Measurements from ENCODE around the gene MSRB1. TPM values are rescaled to one million over a fixed set of nuclear protein-coding genes. Genes with fewer than 3 reads are reported as not detected.

MSRB1 gene
- polyA plus RNA-seq, 2 of the 4 experiments (the other 2 are of a cell fraction): 27.7 to 37.5 TPM

DNA sequence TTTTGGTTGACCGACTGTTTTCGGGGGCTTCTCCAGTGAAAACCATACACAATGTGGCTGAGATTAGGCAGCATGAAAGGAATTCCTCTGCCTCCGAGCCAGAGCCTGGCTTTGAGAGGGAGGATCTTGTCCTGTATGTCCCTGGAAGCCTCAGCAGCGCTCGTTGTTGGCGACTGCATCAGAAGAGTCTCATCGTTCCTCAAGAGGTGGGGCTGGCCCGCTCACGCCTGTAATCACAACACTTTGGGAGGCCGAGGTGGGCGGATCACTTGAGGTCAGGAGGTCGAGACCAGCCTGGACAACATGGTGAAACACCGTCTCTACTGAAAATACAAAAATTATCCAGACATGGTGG is 39.8 kb downstream of the MSRB1 start:
- FAIRE-seq (no peak), ATAC-seq (no peak), DNase-seq (ENCODE audit: low read depth in 1 of 2, low spot score in 1 of 2) (no peak)
- Histone ChIP-seq H3K4me3 (no peak overlapping the region), H3K4me2 (no peak overlapping the region), H3K27ac (no peak overlapping the region), H3K4me1 (no peaks in the 10 kb centered on the region), H3K9me3 (no peaks in the 10 kb centered on the region)
- TF ChIP-seq KDM5A (IDR thresholded peaks at IDR 0.05): no peak
- TF ChIP-seq, protein P1, sequence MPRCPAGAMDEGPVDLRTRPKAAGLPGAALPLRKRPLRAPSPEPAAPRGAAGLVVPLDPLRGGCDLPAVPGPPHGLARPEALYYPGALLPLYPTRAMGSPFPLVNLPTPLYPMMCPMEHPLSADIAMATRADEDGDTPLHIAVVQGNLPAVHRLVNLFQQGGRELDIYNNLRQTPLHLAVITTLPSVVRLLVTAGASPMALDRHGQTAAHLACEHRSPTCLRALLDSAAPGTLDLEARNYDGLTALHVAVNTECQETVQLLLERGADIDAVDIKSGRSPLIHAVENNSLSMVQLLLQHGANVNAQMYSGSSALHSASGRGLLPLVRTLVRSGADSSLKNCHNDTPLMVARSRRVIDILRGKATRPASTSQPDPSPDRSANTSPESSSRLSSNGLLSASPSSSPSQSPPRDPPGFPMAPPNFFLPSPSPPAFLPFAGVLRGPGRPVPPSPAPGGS (IDR thresholded peaks at IDR 0.05): no peak
- TF ChIP-seq, protein P2, sequence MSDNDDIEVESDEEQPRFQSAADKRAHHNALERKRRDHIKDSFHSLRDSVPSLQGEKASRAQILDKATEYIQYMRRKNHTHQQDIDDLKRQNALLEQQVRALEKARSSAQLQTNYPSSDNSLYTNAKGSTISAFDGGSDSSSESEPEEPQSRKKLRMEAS (IDR thresholded peaks at IDR 0.05): no peak
- no peak for TF ChIP-seq RFX5 (IDR thresholded peaks at IDR 0.05)
- no peak for TF ChIP-seq TP53 (CRISPR knock-in tag; IDR thresholded peaks at IDR 0.05)
- WGBS (ENCODE audit: missing lambda C conversion rate): 76% methylated on average over 12 of the region's 13 CpGs
- ChIA-PET CTCF (interaction anchor here (0.7 kb wide), 1 partner anchor 71 kb away, joined by 3 read pairs; no protein-coding TSS in a partner anchor), POLR2A (no interaction called here)

DNA sequence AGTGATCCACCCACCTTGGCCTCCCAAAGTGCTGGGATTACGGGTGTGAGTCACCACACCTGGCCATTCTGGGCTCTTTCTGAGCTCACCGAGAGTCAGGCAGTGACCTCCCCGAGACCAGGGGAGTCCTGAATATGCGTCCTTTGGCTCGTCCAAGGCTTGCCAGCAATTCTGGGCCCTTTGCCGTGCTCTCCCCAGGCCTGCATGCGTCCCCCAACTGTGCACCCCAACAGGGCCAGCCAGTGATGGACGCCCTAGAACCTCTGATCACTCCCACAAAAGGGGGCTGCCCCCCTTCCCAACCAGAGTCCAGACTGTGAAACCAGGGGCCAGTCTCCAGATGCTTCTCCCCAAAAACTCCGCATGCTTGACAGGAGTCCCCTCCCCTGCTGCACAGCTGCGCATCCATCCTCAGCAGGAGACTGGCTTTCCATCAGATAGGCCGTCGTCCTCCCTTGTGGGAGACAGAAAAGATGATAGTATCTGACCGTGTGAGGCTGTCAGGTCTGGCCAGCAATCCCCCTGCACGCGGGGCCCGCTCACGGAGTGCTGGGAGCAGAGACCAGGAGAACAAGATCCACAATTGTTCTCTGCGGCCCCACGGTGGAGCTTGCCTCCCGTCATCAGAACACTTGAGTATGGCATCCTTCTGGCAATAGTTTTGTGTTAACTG is 40.3 kb downstream of the MSRB1 start:
- WGBS (ENCODE audit: missing lambda C conversion rate): 89% methylated on average over 18 of the region's 20 CpGs
- Histone ChIP-seq H3K4me3 (no peak overlapping the region), H3K4me1 (no peaks in the 10 kb centered on the region), H3K9me3 (no peaks in the 10 kb centered on the region), H3K4me2 (no peak overlapping the region), H3K27ac (no peak overlapping the region)
- ChIA-PET POLR2A (no interaction called here), CTCF (interaction anchor here (0.8 to 3.2 kb wide), 3 partner anchors 14 to 44 kb away, joined by 3 to 13 read pairs (median 5); no protein-coding TSS in a partner anchor)
- DNase-seq (ENCODE audit: low read depth in 1 of 2, low spot score in 1 of 2) (no peak), ATAC-seq (no peak), FAIRE-seq (no peak)
- TF ChIP-seq, protein P3, sequence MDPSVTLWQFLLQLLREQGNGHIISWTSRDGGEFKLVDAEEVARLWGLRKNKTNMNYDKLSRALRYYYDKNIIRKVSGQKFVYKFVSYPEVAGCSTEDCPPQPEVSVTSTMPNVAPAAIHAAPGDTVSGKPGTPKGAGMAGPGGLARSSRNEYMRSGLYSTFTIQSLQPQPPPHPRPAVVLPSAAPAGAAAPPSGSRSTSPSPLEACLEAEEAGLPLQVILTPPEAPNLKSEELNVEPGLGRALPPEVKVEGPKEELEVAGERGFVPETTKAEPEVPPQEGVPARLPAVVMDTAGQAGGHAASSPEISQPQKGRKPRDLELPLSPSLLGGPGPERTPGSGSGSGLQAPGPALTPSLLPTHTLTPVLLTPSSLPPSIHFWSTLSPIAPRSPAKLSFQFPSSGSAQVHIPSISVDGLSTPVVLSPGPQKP (IDR thresholded peaks at IDR 0.05; ENCODE audit: low read depth, low read length): no peak
- TF ChIP-seq POLR2AphosphoS2 (conservative IDR thresholded peaks at IDR 0.05; ENCODE audit: low read length) (no peak), HDAC2 (IDR thresholded peaks at IDR 0.05) (no peak), ZNF302 (CRISPR knock-in tag; IDR thresholded peaks at IDR 0.05) (no peak), TFCP2L1 (CRISPR knock-in tag; IDR thresholded peaks at IDR 0.05) (no peak)
- TF ChIP-seq, protein P1 (IDR thresholded peaks at IDR 0.05): no peak
- TF ChIP-seq, protein P4, sequence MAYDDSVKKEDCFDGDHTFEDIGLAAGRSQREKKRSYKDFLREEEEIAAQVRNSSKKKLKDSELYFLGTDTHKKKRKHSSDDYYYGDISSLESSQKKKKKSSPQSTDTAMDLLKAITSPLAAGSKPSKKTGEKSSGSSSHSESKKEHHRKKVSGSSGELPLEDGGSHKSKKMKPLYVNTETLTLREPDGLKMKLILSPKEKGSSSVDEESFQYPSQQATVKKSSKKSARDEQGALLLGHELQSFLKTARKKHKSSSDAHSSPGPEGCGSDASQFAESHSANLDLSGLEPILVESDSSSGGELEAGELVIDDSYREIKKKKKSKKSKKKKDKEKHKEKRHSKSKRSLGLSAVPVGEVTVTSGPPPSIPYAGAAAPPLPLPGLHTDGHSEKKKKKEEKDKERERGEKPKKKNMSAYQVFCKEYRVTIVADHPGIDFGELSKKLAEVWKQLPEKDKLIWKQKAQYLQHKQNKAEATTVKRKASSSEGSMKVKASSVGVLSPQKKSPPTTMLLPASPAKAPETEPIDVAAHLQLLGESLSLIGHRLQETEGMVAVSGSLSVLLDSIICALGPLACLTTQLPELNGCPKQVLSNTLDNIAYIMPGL (CRISPR knock-in tag; IDR thresholded peaks at IDR 0.05; ENCODE audit: borderline replicate concordance): no peak

DNA sequence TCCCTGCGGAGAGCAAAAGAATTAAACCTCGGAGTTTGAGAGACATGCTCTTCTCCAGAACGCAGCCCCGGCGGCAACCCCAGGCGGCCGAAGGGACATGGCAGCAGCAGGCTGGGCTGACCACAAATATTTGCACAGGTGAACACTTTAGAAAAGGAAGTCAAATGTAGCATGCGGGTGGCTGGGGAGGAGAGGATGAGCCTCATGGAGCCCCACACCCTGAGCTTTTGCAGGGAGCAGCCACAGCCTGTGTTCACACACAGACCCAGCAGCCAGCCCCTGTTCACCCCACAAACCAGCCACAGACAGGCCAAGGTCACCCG is 42.6 kb downstream of the MSRB1 start:
- Histone ChIP-seq H3K27ac (no peak overlapping the region), H3K4me1 (no peaks in the 10 kb centered on the region), H3K4me3 (no peak overlapping the region), H3K4me2 (no peak overlapping the region), H3K9me3 (no peaks in the 10 kb centered on the region)
- WGBS (ENCODE audit: missing lambda C conversion rate): 80% methylated on average over 9 of the region's 9 CpGs
- DNase-seq (ENCODE audit: low read depth in 1 of 2, low spot score in 1 of 2) (no peak), ATAC-seq (no peak), FAIRE-seq (no peak)
- ChIA-PET CTCF (interaction anchor here (1.0 to 3.2 kb wide), 3 partner anchors 16 to 240 kb away, joined by 3 to 13 read pairs (median 4); no protein-coding TSS in a partner anchor), POLR2A (no interaction called here)
- TF ChIP-seq EHF (CRISPR knock-in tag; IDR thresholded peaks at IDR 0.05): no peak
- no peak for TF ChIP-seq POLR2A (IDR thresholded peaks at IDR 0.05; ENCODE audit: low read length)
- no peak for TF ChIP-seq HDAC2 (IDR thresholded peaks at IDR 0.05)
- TF ChIP-seq CHD4 (IDR thresholded peaks at IDR 0.05; ENCODE audit: borderline replicate concordance): no peak
- no peak for TF ChIP-seq JUNB (IDR thresholded peaks at IDR 0.05)

Data from A549 (cell line).